LNCAP (cell line): ENCODE measurements around the gene TMC1.

Experiments used
- CTCF ChIP-seq: fragments of 450-650 bp; IDR thresholded peaks from 2 replicates; pipeline ENCODE4 v1.5.1; 2017; ENCODE audit warnings: mild to moderate bottlenecking

The TMC1 gene

GRCh38 chr9:72733895-72734294 lies 212.5 kb downstream of the TMC1 start:
- no peak for TF ChIP-seq CTCF

GRCh38 chr9:72734631-72735030 lies 213.2 kb downstream of the TMC1 start:
- no peak for TF ChIP-seq CTCF

- TF ChIP-seq CTCF: no peak
Measured at GRCh38 chr9:72743836-72744235, 222.4 kb downstream of the TMC1 start.

- TF ChIP-seq CTCF: no peak
Measured at GRCh38 chr9:72749276-72749675, 227.9 kb downstream of the TMC1 start.

GRCh38 chr9:72751541-72751940 lies 230.1 kb downstream of the TMC1 start:
- no peak for TF ChIP-seq CTCF

GRCh38 chr9:72753266-72753893 lies 232.0 kb downstream of the TMC1 start:
- TF ChIP-seq CTCF: peak; percentile 34; the same call in 1 of the 2 replicates

- no peak for TF ChIP-seq CTCF
Measured at GRCh38 chr9:72755836-72756235, 234.4 kb downstream of the TMC1 start.

- no peak for TF ChIP-seq CTCF
Measured at GRCh38 chr9:72758944-72759343, 237.5 kb downstream of the TMC1 start.
